ENCODE data around the gene MEFV. TPM values are rescaled to one million over a fixed set of nuclear protein-coding genes. Genes with fewer than 3 reads are reported as not detected.

MEFV gene
- total RNA-seq, 2 experiments from 2014 or later = 0.27 TPM; not detected in 1

DNA sequence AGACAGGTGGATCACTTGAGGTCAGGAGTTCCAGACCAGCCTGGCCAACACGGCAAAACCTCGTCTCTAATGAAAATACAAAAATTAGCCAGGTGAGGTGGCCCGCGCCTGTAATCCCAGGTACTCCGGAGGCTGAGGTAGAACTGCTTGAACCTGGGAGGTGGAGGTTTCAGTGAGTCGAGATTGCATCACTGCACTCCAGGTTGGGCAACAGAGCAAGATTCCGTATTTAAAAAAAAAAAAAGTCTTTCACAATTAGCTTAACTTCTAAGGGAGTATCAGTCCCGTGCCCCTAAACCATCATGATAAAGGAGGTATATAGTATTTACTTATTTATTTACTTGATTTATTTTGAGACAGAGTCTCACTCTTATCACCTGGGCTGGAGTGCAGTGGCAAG lies 3.4 kb upstream of the MEFV start:
- Histone ChIP-seq H3K36me3 (ENCODE audit: insufficient read depth, low read length) (no peaks in the 10 kb centered on the region), H3K4me2 (ENCODE audit: low read length) (no peak overlapping the region), H3K79me2 (ENCODE audit: insufficient read depth, low read depth, low read length) (no peaks in the 10 kb centered on the region), H3K4me3 (ENCODE audit: low read depth, low read length, poor library complexity, severe bottlenecking) (no peak overlapping the region), H3K4me1 (ENCODE audit: insufficient read depth, low read length, poor library complexity, severe bottlenecking) (peaks cover 19% of the 10 kb centered on the region), H4K20me1 (ENCODE audit: insufficient read depth, low read length) (no peaks in the 10 kb centered on the region), H3K27ac (ENCODE audit: low read depth, low read length, poor library complexity, severe bottlenecking) (no peak overlapping the region), H3K9me3 (ENCODE audit: low read length) (no peaks in the 10 kb centered on the region), H2AFZ (ENCODE audit: low read length) (no peak overlapping the region), H3K9me2 (ENCODE audit: insufficient read depth, low read length) (no peaks in the 10 kb centered on the region)
- CTCF ChIA-PET (ENCODE audit: unreplicated experiment) = no interaction called here
- intact Hi-C loops (cut with micrococcal nuclease; ENCODE audit: unreplicated experiment) = loop anchor here (10.0 kb wide), 1 partner anchor 105 kb away; no protein-coding TSS in a partner anchor
- POLR2A ChIA-PET = no interaction called here
- BruUV-seq (replicated peaks) = no TSS peak
- TF ChIP-seq EZH2phosphoT487 (IDR thresholded peaks at IDR 0.05; ENCODE audit: borderline replicate concordance, low read depth, low read length) = no peak
- no peak for TF ChIP-seq CTCF (conservative IDR thresholded peaks at IDR 0.05; ENCODE audit: low read length)
- DNase-seq (ENCODE audit: low spot score) = no peak

DNA sequence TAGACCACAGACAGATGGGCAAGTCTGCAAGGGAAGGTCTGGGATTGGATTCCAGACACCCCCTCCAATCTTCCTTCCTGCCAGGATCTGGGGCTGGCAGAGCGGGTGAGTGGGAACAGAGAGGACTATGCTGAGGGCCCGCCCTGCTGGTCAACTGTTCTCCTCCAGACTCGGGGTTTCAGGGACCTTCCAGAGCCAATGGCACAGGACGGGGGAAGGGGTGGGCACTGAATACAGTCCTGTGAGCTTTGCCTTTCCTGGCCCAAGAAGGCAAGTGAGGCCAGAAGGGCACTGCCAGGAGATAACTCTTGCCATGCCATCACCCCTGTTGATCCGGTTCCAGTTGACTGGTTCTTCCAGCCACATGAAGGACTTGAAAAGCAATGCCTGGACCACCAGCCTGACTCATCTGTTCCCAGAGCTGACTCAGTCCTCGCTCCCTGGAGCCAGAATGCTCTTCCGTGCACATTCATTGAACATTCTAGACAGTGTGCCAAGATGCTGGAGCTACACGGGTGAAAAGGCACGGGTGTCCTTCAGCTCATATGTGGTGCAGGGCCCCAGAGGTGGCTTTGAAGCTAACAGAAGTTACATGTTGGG lies 533 bp upstream of the MEFV start:
- intact Hi-C loops (cut with micrococcal nuclease; ENCODE audit: unreplicated experiment) = no loop called here
- no peaks in the 10 kb centered on the region for H4K20me1 ChIP-seq (ENCODE audit: insufficient read depth, low read length)
- BruUV-seq (replicated peaks) = no TSS peak
- no peak overlapping the region for H3K4me3 ChIP-seq (ENCODE audit: low read depth, low read length, poor library complexity, severe bottlenecking)
- CTCF ChIA-PET (ENCODE audit: unreplicated experiment) = no interaction called here
- H3K36me3 ChIP-seq (ENCODE audit: insufficient read depth, low read length) = no peaks in the 10 kb centered on the region
- H3K4me1 ChIP-seq (ENCODE audit: insufficient read depth, low read length, poor library complexity, severe bottlenecking) = peaks cover 7% of the 10 kb centered on the region
- no peaks in the 10 kb centered on the region for H3K9me2 ChIP-seq (ENCODE audit: insufficient read depth, low read length)
- DNase-seq (ENCODE audit: low spot score) = no peak
- POLR2A ChIA-PET = no interaction called here
- H3K9me3 ChIP-seq (ENCODE audit: low read length) = no peaks in the 10 kb centered on the region
- no peak overlapping the region for H2AFZ ChIP-seq (ENCODE audit: low read length)
- TF ChIP-seq CTCF (conservative IDR thresholded peaks at IDR 0.05; ENCODE audit: low read length) (no peak), EZH2phosphoT487 (IDR thresholded peaks at IDR 0.05; ENCODE audit: borderline replicate concordance, low read depth, low read length) (no peak)
- H3K79me2 ChIP-seq (ENCODE audit: insufficient read depth, low read depth, low read length) = no peaks in the 10 kb centered on the region
- H3K27ac ChIP-seq (ENCODE audit: low read depth, low read length, poor library complexity, severe bottlenecking) = no peak overlapping the region
- H3K4me2 ChIP-seq (ENCODE audit: low read length) = no peak overlapping the region

DNA sequence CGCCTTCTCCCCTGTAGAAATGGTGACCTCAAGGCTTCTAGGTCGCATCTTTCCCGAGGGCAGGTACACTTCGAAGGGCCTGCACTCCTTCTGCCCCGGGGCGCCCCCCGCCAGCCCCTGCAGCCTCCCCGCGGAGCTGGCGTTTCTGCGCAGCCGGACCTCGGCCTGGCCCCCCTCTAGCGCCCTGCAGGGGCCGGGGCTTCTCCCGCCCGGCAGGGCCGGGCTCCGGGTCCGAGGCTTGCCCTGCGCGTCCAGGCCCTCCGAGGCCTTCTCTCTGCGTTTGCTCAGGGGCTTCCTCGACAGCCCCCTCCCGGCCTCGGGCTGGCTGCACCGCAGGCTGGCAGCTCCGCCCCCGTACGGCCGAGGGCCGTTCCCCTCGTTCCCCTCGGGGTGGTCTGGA lies 2.1 kb downstream of the MEFV start:
- intact Hi-C loops (cut with micrococcal nuclease; ENCODE audit: unreplicated experiment) = no loop called here
- Histone ChIP-seq H2AFZ (ENCODE audit: low read length) (no peak overlapping the region), H3K36me3 (ENCODE audit: insufficient read depth, low read length) (no peaks in the 10 kb centered on the region), H3K9me2 (ENCODE audit: insufficient read depth, low read length) (no peaks in the 10 kb centered on the region), H3K4me2 (ENCODE audit: low read length) (no peak overlapping the region), H4K20me1 (ENCODE audit: insufficient read depth, low read length) (no peaks in the 10 kb centered on the region), H3K9me3 (ENCODE audit: low read length) (no peaks in the 10 kb centered on the region), H3K4me3 (ENCODE audit: low read depth, low read length, poor library complexity, severe bottlenecking) (no peak overlapping the region), H3K27ac (ENCODE audit: low read depth, low read length, poor library complexity, severe bottlenecking) (no peak overlapping the region), H3K79me2 (ENCODE audit: insufficient read depth, low read depth, low read length) (no peaks in the 10 kb centered on the region), H3K4me1 (ENCODE audit: insufficient read depth, low read length, poor library complexity, severe bottlenecking) (peaks cover 7% of the 10 kb centered on the region)
- ChIA-PET CTCF (ENCODE audit: unreplicated experiment) (no interaction called here), POLR2A (no interaction called here)
- no peak for TF ChIP-seq CTCF (conservative IDR thresholded peaks at IDR 0.05; ENCODE audit: low read length)
- no peak for TF ChIP-seq EZH2phosphoT487 (IDR thresholded peaks at IDR 0.05; ENCODE audit: borderline replicate concordance, low read depth, low read length)
- DNase-seq (ENCODE audit: low spot score) = no peak
- BruUV-seq (replicated peaks) = no TSS peak
